ENCODE measurements around the gene LLGL2.
"Not testable (repeated sequence)": the region's sequence is repeated elsewhere in the genome, so short reads cannot be mapped to it uniquely, and the experiment has no call there.

LLGL2 gene, protein sequence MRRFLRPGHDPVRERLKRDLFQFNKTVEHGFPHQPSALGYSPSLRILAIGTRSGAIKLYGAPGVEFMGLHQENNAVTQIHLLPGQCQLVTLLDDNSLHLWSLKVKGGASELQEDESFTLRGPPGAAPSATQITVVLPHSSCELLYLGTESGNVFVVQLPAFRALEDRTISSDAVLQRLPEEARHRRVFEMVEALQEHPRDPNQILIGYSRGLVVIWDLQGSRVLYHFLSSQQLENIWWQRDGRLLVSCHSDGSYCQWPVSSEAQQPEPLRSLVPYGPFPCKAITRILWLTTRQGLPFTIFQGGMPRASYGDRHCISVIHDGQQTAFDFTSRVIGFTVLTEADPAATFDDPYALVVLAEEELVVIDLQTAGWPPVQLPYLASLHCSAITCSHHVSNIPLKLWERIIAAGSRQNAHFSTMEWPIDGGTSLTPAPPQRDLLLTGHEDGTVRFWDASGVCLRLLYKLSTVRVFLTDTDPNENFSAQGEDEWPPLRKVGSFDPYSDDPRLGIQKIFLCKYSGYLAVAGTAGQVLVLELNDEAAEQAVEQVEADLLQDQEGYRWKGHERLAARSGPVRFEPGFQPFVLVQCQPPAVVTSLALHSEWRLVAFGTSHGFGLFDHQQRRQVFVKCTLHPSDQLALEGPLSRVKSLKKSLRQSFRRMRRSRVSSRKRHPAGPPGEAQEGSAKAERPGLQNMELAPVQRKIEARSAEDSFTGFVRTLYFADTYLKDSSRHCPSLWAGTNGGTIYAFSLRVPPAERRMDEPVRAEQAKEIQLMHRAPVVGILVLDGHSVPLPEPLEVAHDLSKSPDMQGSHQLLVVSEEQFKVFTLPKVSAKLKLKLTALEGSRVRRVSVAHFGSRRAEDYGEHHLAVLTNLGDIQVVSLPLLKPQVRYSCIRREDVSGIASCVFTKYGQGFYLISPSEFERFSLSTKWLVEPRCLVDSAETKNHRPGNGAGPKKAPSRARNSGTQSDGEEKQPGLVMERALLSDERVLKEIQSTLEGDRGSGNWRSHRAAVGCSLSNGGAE

DNA sequence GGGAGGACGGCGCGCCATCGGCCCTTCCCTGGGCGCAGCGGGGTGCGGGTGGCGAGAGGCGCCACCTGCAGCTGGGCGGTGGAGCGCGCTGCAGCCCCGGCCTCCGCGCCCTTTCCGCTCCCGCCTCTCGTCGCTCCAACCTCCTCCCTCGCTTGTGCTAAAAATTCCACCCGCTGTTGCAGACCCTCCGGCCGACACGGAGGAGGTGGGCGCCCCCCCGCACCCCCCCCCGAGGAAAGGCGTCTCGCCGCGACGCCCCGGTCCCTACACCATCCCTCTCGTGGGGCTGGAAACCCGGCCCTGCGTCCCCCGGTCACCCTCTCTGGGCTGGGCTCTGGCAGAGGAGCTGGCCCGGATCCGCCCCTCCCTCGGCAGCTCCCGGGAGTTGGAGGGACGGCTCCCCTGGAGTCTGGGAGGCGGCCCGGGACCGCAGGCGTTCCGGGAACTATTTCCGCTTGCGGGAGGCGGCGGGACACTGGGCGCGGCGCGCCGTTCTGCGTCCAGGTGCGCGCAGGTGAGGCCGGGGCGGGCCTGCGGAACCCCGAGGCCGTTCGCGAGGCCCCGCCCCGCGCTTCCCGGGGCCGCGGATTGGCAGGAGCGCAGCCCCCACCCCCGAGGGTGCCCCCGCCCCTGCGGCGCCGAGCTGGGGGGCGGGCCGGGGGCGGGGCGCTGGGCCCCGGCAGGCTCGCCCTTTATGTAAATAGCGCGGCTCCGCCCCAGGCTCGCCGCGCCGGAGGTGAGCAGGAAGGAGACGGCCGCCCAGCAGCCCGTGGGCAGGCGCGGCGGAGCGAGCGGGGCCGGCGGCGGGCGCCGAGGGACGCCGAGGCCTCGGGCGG lies at the start of gene LLGL2:
Gene LLGL2 (plus strand): TSS at position 728 of the 836 bp plus-strand sequence. CDS start 17,730 bp downstream, outside the sequence.
- DNase-seq (ENCODE audit: low read depth in 1 of 2, low spot score in 1 of 2) = peak; percentile 59 to 60

DNA sequence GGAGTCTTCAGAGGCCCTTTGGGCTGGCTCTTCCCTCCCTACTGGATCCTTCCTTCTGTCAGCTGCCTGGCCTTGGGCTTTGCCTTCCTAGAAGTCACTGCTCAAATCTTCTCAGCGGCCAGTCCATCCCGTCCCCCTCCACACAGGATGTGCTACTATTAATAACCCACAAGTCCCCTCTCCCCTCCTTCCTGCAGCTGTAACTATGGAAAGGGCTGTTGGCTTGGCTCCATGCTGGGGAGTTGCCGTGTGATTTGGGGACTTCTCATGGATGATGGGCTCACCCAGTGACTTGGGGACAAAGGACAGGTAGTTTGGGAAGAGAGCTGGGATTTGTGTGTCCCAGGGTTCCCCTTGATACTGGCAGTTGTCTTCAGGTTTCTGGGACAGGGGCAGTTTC lies 49.6 kb upstream of the LLGL2 start:
- no peak for DNase-seq (ENCODE audit: low read depth in 1 of 2, low spot score in 1 of 2)

DNA sequence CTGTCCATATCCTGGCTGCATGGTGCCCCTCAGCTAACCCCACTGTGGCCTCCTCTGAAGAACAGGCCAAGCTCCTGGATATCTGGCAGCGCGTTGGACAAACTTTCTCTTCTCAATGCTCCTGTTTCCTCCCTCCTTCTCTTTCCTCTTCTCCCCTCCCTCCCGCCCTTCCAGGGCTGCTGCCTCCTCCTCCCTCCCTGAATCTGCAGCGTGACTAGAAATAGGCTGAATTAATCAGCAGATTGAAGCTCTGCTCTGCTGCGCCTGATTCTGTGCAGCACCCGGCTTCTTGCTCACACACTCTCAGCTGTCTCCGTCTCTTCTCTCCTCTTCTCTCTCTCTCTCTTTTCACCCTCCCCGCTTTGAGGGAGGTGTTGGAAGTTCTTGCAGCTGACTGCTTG lies 49.2 kb upstream of the LLGL2 start:
- no peak for DNase-seq (ENCODE audit: low read depth in 1 of 2, low spot score in 1 of 2)

- DNase-seq (ENCODE audit: low read depth in 1 of 2, low spot score in 1 of 2) = no peak
These were observed 48.6 kb upstream of the LLGL2 start for GRCh38 chr17:75476752-75477489.

DNA sequence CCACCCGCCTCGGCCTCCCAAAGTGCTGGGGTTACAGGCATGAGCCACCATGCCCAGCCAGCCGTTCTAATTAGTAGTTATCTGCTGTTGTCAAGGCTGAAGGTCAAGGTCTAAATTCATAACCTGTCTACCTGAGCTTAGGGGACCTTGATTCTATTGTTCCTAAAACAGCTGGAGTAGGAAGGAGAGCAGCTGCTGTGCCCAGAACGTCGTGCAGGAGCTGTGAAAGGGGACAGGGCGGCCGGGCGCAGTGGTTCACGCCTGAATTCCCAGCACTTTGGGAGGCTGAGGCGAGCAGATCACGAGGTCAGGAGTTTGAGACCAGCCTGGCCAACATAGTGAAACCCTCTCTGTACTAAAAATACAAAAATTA lies 48.0 kb upstream of the LLGL2 start:
- not testable (repeated sequence) for DNase-seq (ENCODE audit: low read depth in 1 of 2, low spot score in 1 of 2)

- no peak for DNase-seq (ENCODE audit: low read depth in 1 of 2, low spot score in 1 of 2)
These were observed 47.0 kb upstream of the LLGL2 start for GRCh38 chr17:75478508-75478907.

GRCh38 chr17:75480281-75480680 lies 45.2 kb upstream of the LLGL2 start:
- DNase-seq (ENCODE audit: low read depth in 1 of 2, low spot score in 1 of 2) = no peak

DNA sequence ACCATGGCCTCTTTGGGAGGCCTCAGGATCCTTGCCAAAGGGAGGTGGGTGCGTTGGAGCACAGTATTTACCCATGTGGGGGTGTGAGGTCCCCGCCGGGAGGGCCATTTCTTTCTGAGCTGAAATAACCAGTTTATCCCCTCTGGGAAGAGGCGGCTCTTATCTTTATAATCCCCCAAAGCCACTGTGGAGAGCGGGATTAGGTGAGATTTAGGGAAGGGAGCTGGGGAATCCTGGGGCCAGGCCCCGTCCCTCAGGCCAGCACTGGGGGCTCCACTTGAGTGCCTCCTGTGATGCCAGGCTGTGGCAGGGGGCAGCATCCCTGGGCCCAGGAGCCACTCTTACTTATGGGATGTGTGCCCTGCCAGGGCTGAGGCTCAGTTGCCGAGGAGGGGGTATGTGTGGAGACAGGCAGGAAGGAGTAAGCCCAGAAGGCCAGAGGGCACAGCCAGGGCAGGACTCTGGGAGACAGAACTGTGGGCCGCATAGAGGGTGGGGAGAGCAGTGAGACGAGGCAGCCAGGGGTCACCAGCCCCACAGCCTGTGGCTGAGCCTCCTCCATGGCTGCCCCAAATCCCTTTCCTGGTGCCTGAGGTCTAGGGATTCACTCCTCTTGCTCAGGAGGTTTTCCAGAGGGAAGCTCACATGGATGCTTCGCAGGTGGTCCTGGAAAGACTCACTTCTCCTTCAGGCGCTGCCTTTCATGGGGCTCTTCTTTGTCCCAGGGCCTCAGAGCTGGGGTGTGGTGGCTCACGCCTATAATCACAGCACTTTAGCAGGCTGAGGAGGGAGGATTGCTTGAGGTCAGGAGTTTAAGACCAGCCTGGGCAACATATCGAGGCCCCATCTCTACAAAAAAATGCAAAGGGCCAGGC lies 44.1 kb upstream of the LLGL2 start:
- DNase-seq (ENCODE audit: low read depth in 1 of 2, low spot score in 1 of 2) = no peak

GRCh38 chr17:75482098-75482942 lies 43.2 kb upstream of the LLGL2 start:
- DNase-seq (ENCODE audit: low read depth in 1 of 2, low spot score in 1 of 2) = no peak

- DNase-seq (ENCODE audit: low read depth in 1 of 2, low spot score in 1 of 2) = no peak
These were observed 39.8 kb upstream of the LLGL2 start for GRCh38 chr17:75485688-75486087.

DNA sequence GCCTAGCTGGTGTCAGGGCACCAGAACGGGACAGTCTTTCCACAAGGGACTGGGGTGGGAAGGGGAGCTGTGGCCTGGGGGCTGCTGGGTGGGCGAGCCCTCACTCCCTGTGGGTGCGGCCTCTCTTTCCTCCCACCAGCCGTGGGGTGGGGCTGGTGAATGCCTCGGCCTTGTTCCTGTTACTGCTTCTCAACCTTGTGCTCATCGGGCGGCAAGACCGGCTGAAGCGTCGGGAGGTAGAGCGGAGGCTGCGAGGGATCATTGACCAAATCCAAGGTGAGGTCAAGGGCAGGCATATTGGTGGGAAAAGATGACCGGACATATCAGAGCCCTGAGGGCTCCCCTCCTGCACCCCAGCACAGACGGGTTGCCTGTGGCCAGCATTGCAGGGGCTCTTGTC lies 39.3 kb upstream of the LLGL2 start:
- no peak for DNase-seq (ENCODE audit: low read depth in 1 of 2, low spot score in 1 of 2)

DNA sequence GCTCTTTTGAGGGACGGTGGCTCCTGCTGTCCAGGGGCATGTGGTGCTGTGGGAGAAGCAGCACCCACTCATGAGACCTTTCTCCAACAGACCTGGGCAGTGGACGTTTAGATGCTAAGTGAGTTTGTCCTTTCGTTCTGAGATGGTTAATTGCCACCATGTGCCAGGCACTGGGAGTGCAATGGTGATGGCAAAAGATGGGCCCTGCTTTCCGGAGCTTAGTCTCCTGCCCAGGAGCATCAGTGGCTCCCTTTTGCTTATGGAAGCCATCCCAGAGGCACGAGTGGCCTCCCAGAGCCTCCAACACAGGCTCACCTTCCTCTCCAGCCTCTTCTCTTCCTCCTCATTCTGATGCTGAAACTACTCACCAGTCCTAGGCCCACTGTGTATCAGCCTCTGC lies 38.5 kb upstream of the LLGL2 start:
- DNase-seq (ENCODE audit: low read depth in 1 of 2, low spot score in 1 of 2) = no peak

GRCh38 chr17:75487351-75488070 lies 38.0 kb upstream of the LLGL2 start:
- DNase-seq (ENCODE audit: low read depth in 1 of 2, low spot score in 1 of 2) = peak in 1 of 2 donors; percentile 19

DNA sequence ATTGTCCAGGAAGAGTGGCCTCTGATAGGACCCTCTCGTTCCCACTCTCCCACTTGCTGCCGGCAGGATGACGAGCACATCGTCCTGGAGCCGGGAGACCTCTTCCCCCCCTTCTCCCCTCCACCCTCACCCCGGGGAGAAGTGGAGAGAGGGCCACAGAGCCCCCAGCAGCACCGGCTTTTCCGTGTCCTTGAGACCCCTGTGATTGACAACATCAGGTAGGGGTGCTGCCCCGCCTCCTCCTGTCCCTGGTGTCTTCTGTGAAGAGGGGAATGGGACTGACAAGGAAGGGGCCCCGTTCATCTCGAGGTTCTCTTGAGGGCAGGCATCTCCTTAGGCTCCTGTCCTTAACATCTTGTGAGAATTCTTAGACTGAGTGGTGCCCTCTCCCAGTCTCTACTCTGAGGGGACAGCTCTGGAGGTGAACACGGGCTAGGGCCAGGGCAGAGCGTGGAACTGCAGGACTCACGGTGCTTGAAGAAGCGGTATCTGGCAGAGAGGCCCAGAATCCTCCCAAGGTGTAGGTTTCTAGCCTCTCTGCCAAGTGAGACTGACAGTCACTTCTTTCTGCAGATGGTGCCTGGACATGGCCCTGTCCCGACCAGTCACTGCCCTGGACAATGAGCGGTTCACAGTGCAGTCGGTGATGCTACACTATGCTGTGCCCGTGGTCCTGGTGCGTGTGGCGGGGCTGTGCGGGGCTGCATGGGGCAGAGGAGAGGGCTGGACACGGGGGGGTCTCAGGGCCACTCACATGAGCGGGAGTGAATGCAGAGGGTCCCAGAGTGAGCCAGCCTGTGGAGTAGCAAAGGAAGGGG lies 36.6 kb upstream of the LLGL2 start:
- DNase-seq (ENCODE audit: low read depth in 1 of 2, low spot score in 1 of 2) = no peak

GRCh38 chr17:75489511-75489955 lies 36.0 kb upstream of the LLGL2 start:
- DNase-seq (ENCODE audit: low read depth in 1 of 2, low spot score in 1 of 2) = no peak

DNA sequence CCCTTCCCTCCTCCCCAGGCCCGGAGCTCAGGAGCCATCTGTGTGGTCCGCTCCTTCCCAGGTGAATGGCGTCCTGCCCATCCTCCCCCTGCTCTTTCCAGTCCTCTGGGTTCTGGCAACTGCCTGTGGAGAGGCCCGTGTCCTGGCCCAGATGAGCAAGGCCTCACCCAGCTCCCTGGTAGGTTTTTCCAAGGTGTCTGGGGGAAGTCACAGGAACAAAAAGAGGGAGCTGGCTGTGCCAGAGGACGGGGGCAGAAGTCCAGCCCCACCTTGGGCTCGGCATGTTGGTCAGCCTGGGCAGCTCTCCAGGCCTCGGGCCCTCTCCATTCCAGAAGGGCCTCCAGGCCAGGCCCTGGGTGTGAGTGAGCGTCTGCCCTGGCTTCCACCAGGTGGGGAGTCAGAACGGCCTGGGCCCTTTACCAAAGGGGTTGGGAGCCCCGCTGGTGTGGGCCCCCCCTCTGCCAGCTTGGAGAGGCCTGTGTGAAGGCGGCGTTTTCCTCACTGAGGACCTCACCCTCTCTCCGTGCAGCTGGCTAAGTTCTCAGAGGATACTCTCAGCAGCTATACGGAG lies 35.2 kb upstream of the LLGL2 start:
- DNase-seq (ENCODE audit: low read depth in 1 of 2, low spot score in 1 of 2) = no peak
